Naive thymus-derived CD4-positive, alpha-beta T cell (primary cell): Measurements from ENCODE around the gene FAHD2A. TPM values are rescaled to one million over a fixed set of nuclear protein-coding genes. Genes with fewer than 3 reads are reported as not detected.

ENCODE experiments used
- ATAC-seq: fragments of 150-1000 bp; cut with Tn5 transposase; 2 replicates; pipeline ENCODE4 v1.10.0; 2021; ENCODE audit warnings: mild to moderate bottlenecking, moderate library complexity
- CTCF ChIA-PET: fragments of 350-600 bp; sonication (Branson Sonifier 250); formaldehyde crosslinking; loops from one replicate; lab custom pipeline; 2021; ENCODE audit warnings: antibody characterized with exemption; lab: Charles Lee
- POLR2A ChIA-PET: fragments of 350-600 bp; sonication (Branson Sonifier 250); formaldehyde crosslinking; loops from one replicate; lab custom pipeline; 2021; ENCODE audit warnings: antibody characterized with exemption, inconsistent platforms; lab: Charles Lee
- DNase-seq, 9 donors: peaks; one replicate each; pipeline versions ENCODE4 v3.0.0 to v3.0.0-alpha.2; 2020 to 2022; ENCODE audit warnings: mixed read lengths in 1 of 9
- H3K27ac ChIP-seq: one replicate; pipeline ENCODE4 v1.7.0; 2013; ENCODE audit warnings: mild to moderate bottlenecking, low read depth, low read length, moderate library complexity
- H3K27me3 ChIP-seq, 2 donors: one replicate each; pipeline ENCODE4 v1.7.0; 2013; ENCODE audit warnings: low read length in 2 of 2, mild to moderate bottlenecking in 2 of 2, moderate library complexity in 2 of 2; ENCODE audit not compliant: control insufficient read depth in 2 of 2, insufficient read depth in 2 of 2
- H3K36me3 ChIP-seq, 3 experiments: 1 replicate in 2 of 3; 2 replicates in 1 of 3; pipeline ENCODE4 v1.7.0; 2013; ENCODE audit warnings: low read length in 3 of 3, mild to moderate bottlenecking in 3 of 3, moderate library complexity in 1 of 3; ENCODE audit not compliant: insufficient read depth in 3 of 3, control insufficient read depth in 2 of 3
- H3K4me1 ChIP-seq, 2 donors: one replicate each; pipeline ENCODE4 v1.7.0; 2013; ENCODE audit warnings: low read length in 2 of 2, mild to moderate bottlenecking in 2 of 2, moderate library complexity in 1 of 2; ENCODE audit not compliant: control insufficient read depth in 2 of 2, insufficient read depth in 2 of 2
- H3K4me3 ChIP-seq: 2 replicates; pipeline ENCODE4 v1.7.0; 2013; ENCODE audit warnings: mild to moderate bottlenecking, low read length
- H3K9me3 ChIP-seq, 3 experiments: 1 replicate in 2 of 3; 2 replicates in 1 of 3; pipeline ENCODE4 v1.7.0; 2013; ENCODE audit warnings: low read length in 3 of 3; ENCODE audit not compliant: control insufficient read depth in 2 of 3
- H3K27ac Mint-ChIP-seq, 9 donors: one replicate each; pipeline ENCODE4 v1.8.0; 2020 to 2022; ENCODE audit warnings: mixed read lengths in 9 of 9, mild to moderate bottlenecking in 8 of 9, moderate library complexity in 5 of 9, inconsistent platforms in 2 of 9
- H3K27me3 Mint-ChIP-seq, 5 donors: one replicate each; pipeline ENCODE4 v1.8.0; 2021 to 2022; ENCODE audit warnings: mixed read lengths in 5 of 5, mild to moderate bottlenecking in 1 of 5
- H3K36me3 Mint-ChIP-seq, 5 donors: one replicate each; pipeline ENCODE4 v1.8.0; 2020 to 2022; ENCODE audit warnings: mixed read lengths in 5 of 5, mild to moderate bottlenecking in 3 of 5, inconsistent platforms in 1 of 5
- H3K4me1 Mint-ChIP-seq, 7 donors: one replicate each; pipeline ENCODE4 v1.8.0; 2020 to 2022; ENCODE audit warnings: mixed read lengths in 7 of 7, mild to moderate bottlenecking in 3 of 7, inconsistent platforms in 1 of 7
- H3K4me3 Mint-ChIP-seq, 10 donors: one replicate each; pipeline ENCODE4 v1.8.0; 2020 to 2022; ENCODE audit warnings: mild to moderate bottlenecking in 10 of 10, mixed read lengths in 10 of 10, moderate library complexity in 6 of 10, inconsistent platforms in 2 of 10
- H3K9me3 Mint-ChIP-seq, 11 donors: one replicate each; pipeline ENCODE4 v1.8.0; 2020 to 2022; ENCODE audit warnings: mixed read lengths in 11 of 11, mild to moderate bottlenecking in 4 of 11, inconsistent platforms in 1 of 11, moderate library complexity in 1 of 11
- intact Hi-C, 2 donors: fragments of 100-400 bp; cut with micrococcal nuclease; formaldehyde crosslinking; loops; one replicate each; pipeline ENCODE4 v1.15.1; 2023
- polyA plus RNA-seq, 2 donors: library from polyadenylated mRNA; unstranded; fragments of 300-500 nt; fragmentation: Illumina TruSeq; gene quantifications; one replicate each; pipeline ENCODE4 v1.2.3, GENCODE V29; 2021
- total RNA-seq, 6 experiments: library from RNA in 5 of 6; stranded (reverse) in 5 of 6; gene quantifications; 1 replicate in 5 of 6; 2 replicates in 1 of 6; pipeline ENCODE4 v1.2.3 and lab custom pipeline; 2021 to 2026

FAHD2A gene
- total and polyA plus RNA-seq, 7 experiments from 2014 or later, result 17.9 to 41.4 (median 23.1) TPM

DNA sequence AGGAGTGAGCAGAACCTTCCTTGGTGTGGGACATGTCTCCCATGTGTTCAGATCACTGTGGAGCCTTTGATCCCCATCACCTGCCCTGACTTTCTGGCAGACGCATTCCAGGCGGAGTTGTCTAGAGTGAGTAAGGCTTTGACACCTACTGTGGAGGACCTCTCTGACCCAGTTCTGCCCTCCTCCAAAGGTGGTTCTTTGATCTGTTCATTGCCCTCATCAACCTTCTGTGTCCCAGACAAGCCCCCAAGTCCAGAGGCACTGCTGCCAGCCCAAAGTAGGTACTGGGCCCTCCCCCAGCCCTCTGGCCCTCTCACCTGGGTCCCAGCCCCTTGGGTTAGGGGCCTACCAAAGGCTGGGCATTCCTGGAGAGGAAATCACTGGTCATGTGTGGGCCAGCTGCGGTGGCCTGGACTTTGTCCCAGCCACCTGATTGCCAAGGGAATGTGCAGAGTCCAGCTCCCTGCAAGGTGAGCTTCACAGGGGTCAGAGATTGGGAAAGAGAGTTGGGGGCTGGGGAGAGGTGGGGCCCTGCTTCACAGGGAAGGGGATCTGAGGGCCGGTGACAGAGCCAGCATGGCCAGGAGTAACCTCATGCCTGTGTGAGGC, 12.1 kb upstream of the FAHD2A start:
- no peak overlapping the region for H3K4me3 Mint-ChIP-seq
- H3K36me3 Mint-ChIP-seq, result no peaks in the 10 kb centered on the region
- intact Hi-C loops, result no loop called here
- DNase-seq, result no peak
- ChIA-PET POLR2A (no interaction called here), CTCF (interaction anchor here (0.6 kb wide), 1 partner anchor 25 kb away, joined by 3 read pairs; no protein-coding TSS in a partner anchor)
- Histone ChIP-seq H3K27ac (no peak overlapping the region), H3K4me1 (no peaks in the 10 kb centered on the region), H3K9me3 (no peaks in the 10 kb centered on the region), H3K27me3 (no peaks in the 10 kb centered on the region), H3K4me3 (no peak overlapping the region), H3K36me3 (no peaks in the 10 kb centered on the region)
- no peak overlapping the region for H3K27ac Mint-ChIP-seq
- H3K4me1 Mint-ChIP-seq, result peaks cover 0 to 2% (median 0%) of the 10 kb centered on the region in 7 donors
- peaks cover 2 to 7% (median 4%) of the 10 kb centered on the region in 5 donors for H3K27me3 Mint-ChIP-seq
- ATAC-seq, result no peak
- H3K9me3 Mint-ChIP-seq, result peaks cover 0 to 1% (median 0%) of the 10 kb centered on the region in 11 donors

DNA sequence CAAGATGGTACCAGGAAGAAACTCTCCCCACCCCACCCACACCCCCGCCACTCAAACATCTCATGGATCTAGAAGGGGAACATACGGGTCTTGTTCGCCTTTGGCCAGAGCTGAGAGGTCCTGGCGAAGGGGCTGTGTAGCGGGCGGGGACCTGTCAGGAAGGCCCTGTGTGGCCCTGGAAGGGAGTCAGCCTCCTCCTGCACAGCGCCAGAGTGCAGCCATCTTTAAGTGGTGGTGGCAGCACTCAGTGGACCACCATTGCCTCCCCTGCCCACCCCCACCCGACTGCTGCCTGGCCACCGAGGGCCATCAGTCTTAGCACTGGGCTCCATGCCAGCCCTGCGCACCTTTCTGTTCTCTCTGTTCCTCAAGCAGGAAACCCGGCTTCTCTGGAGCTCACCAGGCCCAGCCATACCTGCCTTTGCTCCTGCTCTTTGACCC, 11.6 kb upstream of the FAHD2A start:
- Histone ChIP-seq H3K4me3 (no peak overlapping the region), H3K4me1 (no peaks in the 10 kb centered on the region), H3K27ac (no peak overlapping the region), H3K27me3 (no peaks in the 10 kb centered on the region), H3K9me3 (no peaks in the 10 kb centered on the region), H3K36me3 (no peaks in the 10 kb centered on the region)
- Mint-ChIP-seq H3K4me1 (peaks cover 0 to 2% (median 0%) of the 10 kb centered on the region in 7 donors), H3K27me3 (peaks cover 2 to 7% (median 4%) of the 10 kb centered on the region in 5 donors), H3K9me3 (peaks cover 0 to 1% (median 0%) of the 10 kb centered on the region in 11 donors), H3K27ac (no peak overlapping the region), H3K4me3 (no peak overlapping the region), H3K36me3 (no peaks in the 10 kb centered on the region)
- ATAC-seq (no peak), DNase-seq (no peak)
- intact Hi-C loops, result no loop called here
- ChIA-PET CTCF (interaction anchor here (0.6 kb wide), 1 partner anchor 25 kb away, joined by 3 read pairs; no protein-coding TSS in a partner anchor), POLR2A (no interaction called here)

- DNase-seq (no peak), ATAC-seq (no peak)
- ChIA-PET POLR2A (no interaction called here), CTCF (no interaction called here)
- H3K4me3 Mint-ChIP-seq, result no peak overlapping the region
- no peak overlapping the region for H3K27ac Mint-ChIP-seq
- H3K27me3 ChIP-seq, result no peaks in the 10 kb centered on the region
- peaks cover 0 to 1% (median 0%) of the 10 kb centered on the region in 11 donors for H3K9me3 Mint-ChIP-seq
- intact Hi-C loops, result no loop called here
- H3K4me1 ChIP-seq, result no peaks in the 10 kb centered on the region
- no peak overlapping the region for H3K27ac ChIP-seq
- no peaks in the 10 kb centered on the region for H3K36me3 Mint-ChIP-seq
- H3K4me3 ChIP-seq, result no peak overlapping the region
- peaks cover 0 to 2% (median 0%) of the 10 kb centered on the region in 7 donors for H3K4me1 Mint-ChIP-seq
- H3K36me3 ChIP-seq, result no peaks in the 10 kb centered on the region
- peaks cover 0 to 7% (median 2%) of the 10 kb centered on the region in 5 donors for H3K27me3 Mint-ChIP-seq
- no peaks in the 10 kb centered on the region for H3K9me3 ChIP-seq
Measured at GRCh38 chr2:95391641-95392310, 10.7 kb upstream of the FAHD2A start.

- no peaks in the 10 kb centered on the region for H3K9me3 ChIP-seq
- ATAC-seq (no peak), DNase-seq (no peak)
- no peaks in the 10 kb centered on the region for H3K4me1 ChIP-seq
- H3K27me3 ChIP-seq, result no peaks in the 10 kb centered on the region
- H3K4me3 Mint-ChIP-seq, result no peak overlapping the region
- ChIA-PET CTCF (no interaction called here), POLR2A (no interaction called here)
- no peak overlapping the region for H3K4me3 ChIP-seq
- no peaks in the 10 kb centered on the region for H3K36me3 Mint-ChIP-seq
- H3K9me3 Mint-ChIP-seq, result peaks cover 0 to 1% (median 0%) of the 10 kb centered on the region in 11 donors
- peaks cover 0 to 7% (median 2%) of the 10 kb centered on the region in 5 donors for H3K27me3 Mint-ChIP-seq
- H3K27ac Mint-ChIP-seq, result no peak overlapping the region
- peaks cover 0 to 2% (median 0%) of the 10 kb centered on the region in 7 donors for H3K4me1 Mint-ChIP-seq
- H3K27ac ChIP-seq, result no peak overlapping the region
- intact Hi-C loops, result no loop called here
- H3K36me3 ChIP-seq, result no peaks in the 10 kb centered on the region
Measured at GRCh38 chr2:95392320-95392719, 10.2 kb upstream of the FAHD2A start.

DNA sequence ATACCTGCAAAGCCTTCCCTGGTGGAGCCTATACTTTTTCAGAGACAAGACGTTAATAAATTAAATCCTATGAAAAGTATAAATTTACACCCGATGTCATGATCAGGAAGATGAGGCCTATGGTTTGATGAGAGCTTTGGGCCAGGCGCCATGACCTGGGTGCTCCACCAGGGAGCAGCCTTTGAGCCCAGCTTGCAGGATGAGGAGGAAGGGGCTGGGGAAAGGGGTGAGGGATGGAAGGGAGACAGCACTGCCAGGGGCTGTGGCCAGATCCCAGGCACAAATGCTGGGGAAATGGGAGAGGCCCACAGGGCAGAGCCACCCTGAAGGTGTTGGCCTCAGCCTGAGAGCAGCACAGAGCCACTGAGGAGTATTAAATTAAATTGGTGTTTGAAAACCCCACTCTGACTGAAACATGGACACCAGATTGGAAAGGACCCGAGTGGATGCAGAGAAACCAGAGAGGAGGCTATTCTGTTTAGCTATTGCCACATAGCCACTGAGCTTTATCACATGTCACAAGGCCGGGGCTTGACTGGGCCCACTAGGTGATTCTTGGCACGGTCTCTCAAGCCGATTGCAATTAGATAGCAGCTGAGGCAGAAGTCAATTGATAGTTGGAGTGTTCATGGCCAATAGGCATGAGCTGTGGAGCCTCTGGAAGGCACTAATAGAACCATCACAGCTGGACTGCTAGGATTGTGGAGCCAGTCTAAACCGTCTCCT, 9.6 kb upstream of the FAHD2A start:
- Mint-ChIP-seq H3K27me3 (peaks cover 0 to 5% (median under 1%) of the 10 kb centered on the region in 5 donors), H3K4me3 (no peak overlapping the region), H3K9me3 (peaks cover 0 to 1% (median 0%) of the 10 kb centered on the region in 11 donors), H3K36me3 (no peaks in the 10 kb centered on the region), H3K27ac (no peak overlapping the region), H3K4me1 (peaks cover 0 to 2% (median 0%) of the 10 kb centered on the region in 7 donors)
- Histone ChIP-seq H3K27me3 (no peaks in the 10 kb centered on the region), H3K4me1 (no peaks in the 10 kb centered on the region), H3K4me3 (no peak overlapping the region), H3K36me3 (no peaks in the 10 kb centered on the region), H3K9me3 (no peaks in the 10 kb centered on the region), H3K27ac (no peak overlapping the region)
- DNase-seq (no peak), ATAC-seq (no peak)
- intact Hi-C loops, result no loop called here
- ChIA-PET CTCF (no interaction called here), POLR2A (no interaction called here)

GRCh38 chr2:95393901-95394300, 8.6 kb upstream of the FAHD2A start:
- no peak overlapping the region for H3K4me3 ChIP-seq
- H3K27ac ChIP-seq, result no peak overlapping the region
- no peaks in the 10 kb centered on the region for H3K4me1 ChIP-seq
- CTCF ChIA-PET, result interaction anchor here (0.6 kb wide), 1 partner anchor 206 kb away, joined by 3 read pairs; no protein-coding TSS in a partner anchor
- H3K9me3 ChIP-seq, result no peaks in the 10 kb centered on the region
- POLR2A ChIA-PET, result no interaction called here
- H3K27me3 Mint-ChIP-seq, result no peaks in the 10 kb centered on the region
- H3K36me3 ChIP-seq, result no peaks in the 10 kb centered on the region
- intact Hi-C loops, result no loop called here
- H3K27ac Mint-ChIP-seq, result no peak overlapping the region
- H3K27me3 ChIP-seq, result no peaks in the 10 kb centered on the region
- H3K4me3 Mint-ChIP-seq, result no peak overlapping the region
- peaks cover 0 to 2% (median 0%) of the 10 kb centered on the region in 7 donors for H3K4me1 Mint-ChIP-seq
- H3K9me3 Mint-ChIP-seq, result peaks cover 0 to 1% (median 0%) of the 10 kb centered on the region in 11 donors
- ATAC-seq (no peak), DNase-seq (no peak)
- peaks cover 0 to under 1% (median 0%) of the 10 kb centered on the region in 5 donors for H3K36me3 Mint-ChIP-seq
